ENCODE data around the gene CCDC190. TPM values are rescaled to one million over a fixed set of nuclear protein-coding genes. Genes with fewer than 3 reads are reported as not detected.
"Not testable (repeated sequence)": the region's sequence is repeated elsewhere in the genome, so short reads cannot be mapped to it uniquely, and the experiment has no call there.

CCDC190 gene
- total and polyA plus RNA-seq, 5 experiments from 2014 or later, result not detected

- Mint-ChIP-seq H3K4me1 (no peaks in the 10 kb centered on the region), H3K27ac (no peak overlapping the region), H3K9me3 (no peaks in the 10 kb centered on the region), H3K36me3 (no peaks in the 10 kb centered on the region), H3K4me3 (no peak overlapping the region), H3K27me3 (peaks cover 8 to 23% (median 13%) of the 10 kb centered on the region in 5 donors)
- ATAC-seq, result no peak
- no peak for DNase-seq
- POLR2A ChIA-PET, result no interaction called here
These were observed 32.1 kb upstream of the CCDC190 start for GRCh38 chr1:162892906-162893611.

- Mint-ChIP-seq H3K36me3 (no peaks in the 10 kb centered on the region), H3K27ac (no peak overlapping the region), H3K9me3 (no peaks in the 10 kb centered on the region), H3K27me3 (peaks cover 0 to 12% (median 8%) of the 10 kb centered on the region in 5 donors), H3K4me1 (no peaks in the 10 kb centered on the region), H3K4me3 (no peak overlapping the region)
- no peak for ATAC-seq
- no peak for DNase-seq
- POLR2A ChIA-PET, result no interaction called here
These were observed 29.0 kb upstream of the CCDC190 start for GRCh38 chr1:162889989-162890388.

- DNase-seq (no peak), ATAC-seq (no peak)
- no peaks in the 10 kb centered on the region for H3K4me1 Mint-ChIP-seq
- H3K4me3 Mint-ChIP-seq, result no peak overlapping the region
- H3K9me3 Mint-ChIP-seq, result no peaks in the 10 kb centered on the region
- no peaks in the 10 kb centered on the region for H3K36me3 Mint-ChIP-seq
- POLR2A ChIA-PET, result no interaction called here
- no peak overlapping the region for H3K27ac Mint-ChIP-seq
- peaks cover 6 to 24% (median 15%) of the 10 kb centered on the region in 5 donors for H3K27me3 Mint-ChIP-seq
These were observed 25.7 kb upstream of the CCDC190 start for GRCh38 chr1:162886705-162887104.

GRCh38 chr1:162885265-162885664 lies 24.3 kb upstream of the CCDC190 start:
- Mint-ChIP-seq H3K27ac (no peak overlapping the region), H3K4me3 (no peak overlapping the region), H3K4me1 (no peaks in the 10 kb centered on the region), H3K27me3 (peaks cover 3 to 22% (median 14%) of the 10 kb centered on the region in 5 donors), H3K36me3 (no peaks in the 10 kb centered on the region), H3K9me3 (no peaks in the 10 kb centered on the region)
- ATAC-seq, result no peak
- no peak for DNase-seq
- POLR2A ChIA-PET, result no interaction called here

- H3K36me3 Mint-ChIP-seq, result no peaks in the 10 kb centered on the region
- H3K9me3 Mint-ChIP-seq, result no peaks in the 10 kb centered on the region
- H3K4me3 Mint-ChIP-seq, result no peak overlapping the region
- no peak overlapping the region for H3K27ac Mint-ChIP-seq
- POLR2A ChIA-PET, result no interaction called here
- no peaks in the 10 kb centered on the region for H3K4me1 Mint-ChIP-seq
- DNase-seq (no peak), ATAC-seq (no peak)
- H3K27me3 Mint-ChIP-seq, result peaks cover 3 to 18% (median 12%) of the 10 kb centered on the region in 5 donors
These were observed 23.9 kb upstream of the CCDC190 start for GRCh38 chr1:162884831-162885230.

- Mint-ChIP-seq H3K27me3 (peaks cover 3 to 29% (median 23%) of the 10 kb centered on the region in 5 donors), H3K9me3 (no peaks in the 10 kb centered on the region), H3K36me3 (no peaks in the 10 kb centered on the region), H3K27ac (no peak overlapping the region), H3K4me3 (no peak overlapping the region), H3K4me1 (no peaks in the 10 kb centered on the region)
- ATAC-seq, result no peak
- POLR2A ChIA-PET, result no interaction called here
- no peak for DNase-seq
These were observed 21.3 kb upstream of the CCDC190 start for GRCh38 chr1:162882248-162882674.

- H3K27ac Mint-ChIP-seq, result no peak overlapping the region
- DNase-seq (no peak), ATAC-seq (no peak)
- POLR2A ChIA-PET, result no interaction called here
- H3K4me1 Mint-ChIP-seq, result no peaks in the 10 kb centered on the region
- H3K36me3 Mint-ChIP-seq, result no peaks in the 10 kb centered on the region
- peaks cover 5 to 34% (median 26%) of the 10 kb centered on the region in 5 donors for H3K27me3 Mint-ChIP-seq
- no peak overlapping the region for H3K4me3 Mint-ChIP-seq
- H3K9me3 Mint-ChIP-seq, result no peaks in the 10 kb centered on the region
These were observed 20.6 kb upstream of the CCDC190 start for GRCh38 chr1:162881590-162881989.

- H3K36me3 Mint-ChIP-seq, H3K9me3 Mint-ChIP-seq, DNase-seq, POLR2A ChIA-PET, H3K4me1 Mint-ChIP-seq, H3K27ac Mint-ChIP-seq, H3K4me3 Mint-ChIP-seq, ATAC-seq: not testable (repeated sequence)
- H3K27me3 Mint-ChIP-seq, result peaks cover 8 to 40% (median 35%) of the 10 kb centered on the region in 5 donors
These were observed 19.6 kb upstream of the CCDC190 start for GRCh38 chr1:162880617-162881016.

- no peak for ATAC-seq
- Mint-ChIP-seq H3K4me3 (no peak overlapping the region), H3K36me3 (no peaks in the 10 kb centered on the region), H3K27me3 (peaks cover 16 to 48% (median 39%) of the 10 kb centered on the region in 5 donors), H3K27ac (no peak overlapping the region), H3K4me1 (no peaks in the 10 kb centered on the region), H3K9me3 (peaks cover 0 to 3% (median 0%) of the 10 kb centered on the region in 9 donors)
- no peak for DNase-seq
- POLR2A ChIA-PET, result no interaction called here
These were observed 17.1 kb upstream of the CCDC190 start for GRCh38 chr1:162878000-162878596.

- Mint-ChIP-seq H3K9me3 (peaks cover 0 to 7% (median 0%) of the 10 kb centered on the region in 9 donors), H3K36me3 (no peaks in the 10 kb centered on the region), H3K27me3 (peaks cover 17 to 41% (median 37%) of the 10 kb centered on the region in 5 donors), H3K27ac (no peak overlapping the region), H3K4me1 (no peaks in the 10 kb centered on the region), H3K4me3 (no peak overlapping the region)
- ATAC-seq (no peak), DNase-seq (no peak)
- POLR2A ChIA-PET, result no interaction called here
These were observed 16.4 kb upstream of the CCDC190 start for GRCh38 chr1:162877412-162877811.

GRCh38 chr1:162876751-162877150 lies 15.8 kb upstream of the CCDC190 start:
- Mint-ChIP-seq H3K36me3 (peaks cover 0 to 3% (median 0%) of the 10 kb centered on the region in 3 donors), H3K27me3 (peaks cover 13 to 40% (median 32%) of the 10 kb centered on the region in 5 donors)
- no peak for ATAC-seq

GRCh38 chr1:162873671-162874666 lies 13.0 kb upstream of the CCDC190 start:
- Mint-ChIP-seq H3K4me1 (no peaks in the 10 kb centered on the region), H3K27me3 (peaks cover 9 to 57% (median 29%) of the 10 kb centered on the region in 5 donors), H3K9me3 (peaks cover 8 to 36% (median 21%) of the 10 kb centered on the region in 9 donors), H3K4me3 (no peak overlapping the region), H3K27ac (no peak overlapping the region), H3K36me3 (peaks cover 0 to 13% (median 0%) of the 10 kb centered on the region in 3 donors)
- no peak for DNase-seq
- POLR2A ChIA-PET, result no interaction called here
- no peak for ATAC-seq

More at GRCh38 chr1:162876751-162877150, 15.8 kb upstream of the CCDC190 start:
- no peak for DNase-seq
- H3K27ac Mint-ChIP-seq, result no peak overlapping the region
- H3K4me1 Mint-ChIP-seq, result no peaks in the 10 kb centered on the region
- no peak overlapping the region for H3K4me3 Mint-ChIP-seq
- POLR2A ChIA-PET, result no interaction called here
- peaks cover 0 to 11% (median 3%) of the 10 kb centered on the region in 9 donors for H3K9me3 Mint-ChIP-seq

GRCh38 chr1:162872981-162873380 lies 12.0 kb upstream of the CCDC190 start:
- Mint-ChIP-seq H3K27me3 (peaks cover 14 to 66% (median 31%) of the 10 kb centered on the region in 5 donors), H3K9me3 (peaks cover 8 to 36% (median 21%) of the 10 kb centered on the region in 9 donors), H3K4me3 (no peak overlapping the region), H3K36me3 (peaks cover 0 to 13% (median 0%) of the 10 kb centered on the region in 3 donors), H3K4me1 (no peaks in the 10 kb centered on the region), H3K27ac (no peak overlapping the region)
- no peak for DNase-seq
- POLR2A ChIA-PET, result no interaction called here
- ATAC-seq, result no peak

All from naive thymus-derived CD8-positive, alpha-beta T cell (primary cell).